Measurements from ENCODE around the gene CDK10.
A peak's percentile ranks its signal among the peaks of the same experiment; 100 is the strongest.
"Not testable (repeated sequence)": the region's sequence is repeated elsewhere in the genome, so short reads cannot be mapped to it uniquely, and the experiment has no call there.

Gene CDK10

GRCh38 chr16:89669755-89670154 is 16.7 kb upstream of the CDK10 start:
- DNase-seq, result no peak

GRCh38 chr16:89670496-89671431 is 15.7 kb upstream of the CDK10 start:
- no peak for DNase-seq

- not testable (repeated sequence) for DNase-seq
Measured at GRCh38 chr16:89671565-89671964, 14.9 kb upstream of the CDK10 start.

GRCh38 chr16:89672177-89672941 is 14.1 kb upstream of the CDK10 start:
- DNase-seq, result no peak

GRCh38 chr16:89678258-89678657 is 8.2 kb upstream of the CDK10 start:
- DNase-seq, result no peak

GRCh38 chr16:89685916-89686315 is 573 bp upstream of the CDK10 start:
- DNase-seq, result no peak

- no peak for DNase-seq
Measured at GRCh38 chr16:89687092-89687940, 827 bp downstream of the CDK10 start.

- no peak for DNase-seq
Measured at GRCh38 chr16:89688395-89688794, 1.9 kb downstream of the CDK10 start.

GRCh38 chr16:89689142-89689541 is 2.7 kb downstream of the CDK10 start:
- no peak for DNase-seq

- DNase-seq, result not testable (repeated sequence)
Measured at GRCh38 chr16:89689621-89690020, 3.1 kb downstream of the CDK10 start.

GRCh38 chr16:89690392-89690901 is 4.0 kb downstream of the CDK10 start:
- DNase-seq, result no peak

GRCh38 chr16:89691231-89691985 is 4.9 kb downstream of the CDK10 start:
- DNase-seq, result no peak

- no peak for DNase-seq
Measured at GRCh38 chr16:89691986-89692569, 5.6 kb downstream of the CDK10 start.

- DNase-seq, result no peak
Measured at GRCh38 chr16:89693289-89693731, 6.8 kb downstream of the CDK10 start.

GRCh38 chr16:89693931-89694783 is 7.7 kb downstream of the CDK10 start:
- no peak for DNase-seq

- DNase-seq, result not testable (repeated sequence)
Measured at GRCh38 chr16:89694784-89695085, 8.2 kb downstream of the CDK10 start.

GRCh38 chr16:89695086-89695874 is 8.8 kb downstream of the CDK10 start:
- DNase-seq, result no peak

- no peak for DNase-seq
Measured at GRCh38 chr16:89695875-89696669, 9.6 kb downstream of the CDK10 start.

GRCh38 chr16:89696670-89697128 is 10.2 kb downstream of the CDK10 start:
- peak; percentile 56 for DNase-seq
